Spleen (tissue), 11 donors: ENCODE measurements around the gene ERC1. TPM values are rescaled to one million over a fixed set of nuclear protein-coding genes. Genes with fewer than 3 reads are reported as not detected.

Source experiments
- DNase-seq: peaks from one replicate; pipeline ENCODE4 v3.0.0-alpha.2; 2020
- H3K27ac ChIP-seq, 8 donors: fragments of 200-600 bp; sonication (generic) in 7 of 8; 1 replicate in 4 of 8; 2 replicates in 4 of 8; pipeline versions ENCODE4 v1.5.0 to v1.8.0; 2016 to 2021; ENCODE audit warnings: inconsistent platforms in 4 of 8, mild to moderate bottlenecking in 4 of 8, moderate library complexity in 1 of 8
- H3K27me3 ChIP-seq, 7 donors: fragments of 200-600 bp; sonication (generic) in 6 of 7; replicated peaks in 1 of 7; 1 replicate in 4 of 7; 2 replicates in 3 of 7; pipeline versions ENCODE4 v1.5.0 to v1.8.0; 2016 to 2021; ENCODE audit warnings: inconsistent platforms in 3 of 7, mild to moderate bottlenecking in 1 of 7
- H3K36me3 ChIP-seq, 6 donors: fragments of 200-600 bp; sonication (generic) in 5 of 6; 1 replicate in 4 of 6; 2 replicates in 2 of 6; pipeline versions ENCODE4 v1.5.0 to v1.8.0; 2016 to 2021; ENCODE audit warnings: inconsistent platforms in 2 of 6
- H3K4me1 ChIP-seq, 6 donors: fragments of 200-600 bp; sonication (generic) in 5 of 6; 1 replicate in 3 of 6; 2 replicates in 3 of 6; pipeline versions ENCODE4 v1.5.0 to v1.8.0; 2016 to 2021; ENCODE audit warnings: inconsistent platforms in 3 of 6
- H3K4me3 ChIP-seq, 8 donors: fragments of 200-600 bp; sonication (generic) in 7 of 8; 1 replicate in 4 of 8; 2 replicates in 4 of 8; pipeline versions ENCODE4 v1.5.0 to v1.8.0; 2016 to 2021; ENCODE audit warnings: inconsistent platforms in 4 of 8, mild to moderate bottlenecking in 4 of 8, moderate library complexity in 2 of 8
- H3K9me3 ChIP-seq, 8 donors: fragments of 200-600 bp; sonication (generic) in 7 of 8; 1 replicate in 4 of 8; 2 replicates in 4 of 8; pipeline versions ENCODE4 v1.5.0 to v1.8.0; 2016 to 2021; ENCODE audit warnings: inconsistent platforms in 4 of 8
- POLR2A ChIP-seq, 3 donors: fragments of 450-650 bp; IDR thresholded peaks; one replicate each; pipeline ENCODE4 v1.5.1; 2017; ENCODE audit warnings: antibody characterized with exemption in 3 of 3, mild to moderate bottlenecking in 1 of 3
- POLR2AphosphoS5 ChIP-seq, 3 donors: sonication (generic); formaldehyde crosslinking; IDR thresholded peaks; one replicate each; pipeline ENCODE4 v1.5.1; 2017; ENCODE audit warnings: antibody characterized with exemption in 3 of 3
- WGBS, 5 donors: extraction: QIAGEN DNeasy Blood & Tissue Kit in 3 of 5; methylation state at CpG; one replicate each; pipeline versions ENCODE4 v1.1.5 to v1.1.7; 2013 to 2018; 5-methylcytosine and 5-hydroxymethylcytosine counted together
- intact Hi-C: fragments of 100-400 bp; cut with DNase I; formaldehyde crosslinking; loops from one replicate; pipeline ENCODE4 v1.15.0; 2023; ENCODE audit warnings: low total_unique reads
- polyA plus RNA-seq, 3 donors: library from polyadenylated mRNA; stranded (reverse); fragments of 200-250 nt; gene quantifications; one replicate each; pipeline ENCODE4 v1.2.1, GENCODE V29; 2013
- total RNA-seq, 7 donors: library from RNA; depleted of rRNA in 3 of 7; stranded (reverse); fragments of >200 nt in 3 of 7; fragmentation: NEBNext Ultra II Directional in 4 of 7; extraction: Animal tissue kit (Norgen Biotek cat#: 25700) in 4 of 7; gene quantifications; one replicate each; pipeline versions ENCODE4 v1.1.0 to v1.2.1, GENCODE V29; 2016 to 2021
- TF ChIP-seq, protein P1 (sequence below), 11 experiments: fragments of 200-600 bp in 7 of 11; fragments of 450-650 bp in 4 of 11; sonication (generic) in 4 of 11; IDR thresholded peaks in 8 of 11; conservative IDR thresholded peaks in 3 of 11; 1 replicate in 7 of 11; 2 replicates in 4 of 11; pipeline versions ENCODE4 v1.4.0 to v1.8.0; 2016 to 2021; ENCODE audit warnings: antibody characterized with exemption in 11 of 11, inconsistent platforms in 4 of 11, mild to moderate bottlenecking in 1 of 11
- donor health status: healthy with polysubstance abuse.
- donor health status: DM: no; HTN: no; CAD: no; lungs with moderate emphysema.
- donor health status: DM: no; HTN: no; CAD: no.
- donor health status: Bipolar disorder and iron deficiency.
- donor health status: healthy.
- donor health status: DM: no; HTN: no; CAD: no.
- donor health status: DM: yes; HTN: yes; CAD: no.

ERC1 gene
- total and polyA plus RNA-seq, 10 donors = 1.2 to 73.4 (median 42.6) TPM

DNA sequence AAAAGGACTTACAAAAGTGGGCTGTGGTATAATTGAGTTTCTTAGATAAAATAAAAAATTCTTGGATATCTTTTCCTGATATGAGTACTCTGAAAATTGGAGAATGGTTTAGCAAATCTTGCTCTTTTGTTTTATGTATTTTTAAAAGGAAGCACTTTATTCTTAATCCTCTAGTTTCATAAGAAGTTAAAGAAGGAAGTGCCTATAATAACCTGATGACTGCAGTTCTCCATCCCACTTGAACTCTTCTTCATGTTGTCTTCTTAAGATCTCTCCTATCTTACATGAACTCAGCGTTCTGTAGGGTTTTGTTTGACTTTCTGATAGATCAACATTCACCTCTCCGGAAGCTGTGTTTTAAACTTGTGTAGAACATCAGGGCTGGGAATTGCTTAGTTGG is 271.0 kb downstream of the ERC1 start:
- intact Hi-C loops = no loop called here
- WGBS, 5 donors = 51 to 89% (median 87%) methylated on average over 2 of the region's 2 CpGs

DNA sequence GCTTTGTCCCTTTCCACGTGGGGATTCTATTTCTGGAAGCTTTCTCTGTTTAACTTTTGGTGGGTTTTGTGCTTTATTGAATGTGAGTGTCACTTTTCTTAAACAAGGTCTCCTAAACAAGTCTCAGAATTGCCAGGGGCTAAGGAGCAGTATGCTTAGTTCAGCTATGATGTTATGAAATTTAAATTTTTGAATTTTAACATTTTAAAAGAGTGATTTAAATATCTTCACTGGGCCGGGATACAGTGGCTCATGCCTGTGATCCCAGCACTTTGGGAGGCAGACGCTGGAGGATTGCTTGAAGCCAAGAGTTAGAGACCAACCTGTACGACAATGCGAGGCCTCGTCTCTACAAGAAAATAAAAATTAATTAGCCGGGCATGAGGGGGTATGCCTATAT is 276.2 kb downstream of the ERC1 start:
- TF ChIP-seq, protein P1, sequence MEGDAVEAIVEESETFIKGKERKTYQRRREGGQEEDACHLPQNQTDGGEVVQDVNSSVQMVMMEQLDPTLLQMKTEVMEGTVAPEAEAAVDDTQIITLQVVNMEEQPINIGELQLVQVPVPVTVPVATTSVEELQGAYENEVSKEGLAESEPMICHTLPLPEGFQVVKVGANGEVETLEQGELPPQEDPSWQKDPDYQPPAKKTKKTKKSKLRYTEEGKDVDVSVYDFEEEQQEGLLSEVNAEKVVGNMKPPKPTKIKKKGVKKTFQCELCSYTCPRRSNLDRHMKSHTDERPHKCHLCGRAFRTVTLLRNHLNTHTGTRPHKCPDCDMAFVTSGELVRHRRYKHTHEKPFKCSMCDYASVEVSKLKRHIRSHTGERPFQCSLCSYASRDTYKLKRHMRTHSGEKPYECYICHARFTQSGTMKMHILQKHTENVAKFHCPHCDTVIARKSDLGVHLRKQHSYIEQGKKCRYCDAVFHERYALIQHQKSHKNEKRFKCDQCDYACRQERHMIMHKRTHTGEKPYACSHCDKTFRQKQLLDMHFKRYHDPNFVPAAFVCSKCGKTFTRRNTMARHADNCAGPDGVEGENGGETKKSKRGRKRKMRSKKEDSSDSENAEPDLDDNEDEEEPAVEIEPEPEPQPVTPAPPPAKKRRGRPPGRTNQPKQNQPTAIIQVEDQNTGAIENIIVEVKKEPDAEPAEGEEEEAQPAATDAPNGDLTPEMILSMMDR (IDR thresholded peaks at IDR 0.05 in 8 of 11, conservative IDR thresholded peaks at IDR 0.05 in 3 of 11) = no peak
- TF ChIP-seq POLR2A (IDR thresholded peaks at IDR 0.05) (no peak), POLR2AphosphoS5 (IDR thresholded peaks at IDR 0.05) (no peak)
- H3K4me1 ChIP-seq = no peaks in the 10 kb centered on the region
- no peak overlapping the region for H3K27ac ChIP-seq
- peaks cover 0 to 58% (median 21%) of the 10 kb centered on the region in 6 donors for H3K36me3 ChIP-seq
- 92 to 96% (median 95%) methylated on average over 7 of the region's 7 CpGs for WGBS, 5 donors
- H3K9me3 ChIP-seq = no peaks in the 10 kb centered on the region
- no peak overlapping the region for H3K4me3 ChIP-seq
- no peak for DNase-seq
- H3K27me3 ChIP-seq = no peaks in the 10 kb centered on the region
- intact Hi-C loops = no loop called here

More for the DNA sequence above, 271.0 kb downstream of the ERC1 start:
- Histone ChIP-seq H3K4me3 (no peak overlapping the region), H3K27me3 (no peaks in the 10 kb centered on the region), H3K4me1 (no peaks in the 10 kb centered on the region), H3K9me3 (no peaks in the 10 kb centered on the region), H3K27ac (no peak overlapping the region), H3K36me3 (peaks cover 0 to 57% (median 22%) of the 10 kb centered on the region in 6 donors)
- TF ChIP-seq, protein P1 (IDR thresholded peaks at IDR 0.05 in 8 of 11, conservative IDR thresholded peaks at IDR 0.05 in 3 of 11) = no peak
- TF ChIP-seq POLR2AphosphoS5 (IDR thresholded peaks at IDR 0.05) = no peak
- no peak for TF ChIP-seq POLR2A (IDR thresholded peaks at IDR 0.05)
- DNase-seq = no peak

DNA sequence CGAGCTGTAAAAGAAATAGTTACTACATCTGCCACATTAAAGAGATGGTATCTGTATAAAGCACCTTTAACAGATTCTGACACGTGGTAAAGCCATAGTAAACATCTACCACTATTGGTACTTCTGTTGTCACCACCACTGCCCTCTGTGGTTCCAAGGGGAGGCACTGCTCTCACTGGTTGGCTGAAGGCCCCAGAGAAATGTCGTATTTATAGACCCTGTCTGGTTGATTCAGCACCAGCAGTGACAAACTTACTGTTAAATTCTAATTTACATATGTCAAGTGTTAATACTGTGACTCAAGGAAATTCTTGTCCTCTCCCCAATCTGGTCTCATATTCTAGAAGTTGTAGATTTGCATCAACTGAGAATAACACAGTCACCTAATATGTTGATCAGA is 281.1 kb downstream of the ERC1 start:
- peaks cover 0 to 15% (median 0%) of the 10 kb centered on the region in 6 donors for H3K36me3 ChIP-seq
- WGBS, 5 donors = 72 to 82% (median 76%) methylated on average over 3 of the region's 3 CpGs
- DNase-seq = no peak
- TF ChIP-seq, protein P1 (IDR thresholded peaks at IDR 0.05 in 8 of 11, conservative IDR thresholded peaks at IDR 0.05 in 3 of 11) = no peak
- TF ChIP-seq POLR2A (IDR thresholded peaks at IDR 0.05) (no peak), POLR2AphosphoS5 (IDR thresholded peaks at IDR 0.05) (no peak)
- intact Hi-C loops = no loop called here
- no peaks in the 10 kb centered on the region for H3K4me1 ChIP-seq
- H3K4me3 ChIP-seq = no peak overlapping the region
- H3K9me3 ChIP-seq = no peaks in the 10 kb centered on the region
- H3K27me3 ChIP-seq = no peaks in the 10 kb centered on the region
- no peak overlapping the region for H3K27ac ChIP-seq

DNA sequence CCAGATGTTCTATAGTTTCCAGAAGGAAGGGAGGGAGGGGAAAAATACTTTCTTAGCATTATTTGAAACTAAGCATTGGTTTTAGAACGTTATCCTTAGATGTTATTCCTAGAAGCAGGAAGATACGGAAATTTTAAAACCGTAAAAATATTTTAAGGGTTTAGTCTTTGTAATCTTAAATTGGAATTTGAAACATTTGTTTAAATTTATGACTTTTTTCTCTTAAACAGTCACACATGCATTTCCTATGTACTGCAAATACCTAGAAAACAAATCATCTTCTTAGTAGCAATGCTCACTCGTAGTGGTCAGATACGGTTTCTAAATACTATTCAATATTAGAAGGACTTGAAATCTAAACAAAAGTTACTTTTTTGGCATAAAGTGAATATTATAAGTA is 282.0 kb downstream of the ERC1 start:
- intact Hi-C loops = no loop called here
- Histone ChIP-seq H3K4me3 (no peak overlapping the region), H3K4me1 (peaks cover 0 to 3% (median 0%) of the 10 kb centered on the region in 6 donors), H3K9me3 (no peaks in the 10 kb centered on the region), H3K36me3 (peaks cover 0 to 8% (median 0%) of the 10 kb centered on the region in 6 donors), H3K27ac (no peak overlapping the region), H3K27me3 (no peaks in the 10 kb centered on the region)
- WGBS, 5 donors = 92 to 97% (median 95%) methylated on average over 5 of the region's 5 CpGs
- no peak for DNase-seq
- TF ChIP-seq, protein P1 (IDR thresholded peaks at IDR 0.05 in 8 of 11, conservative IDR thresholded peaks at IDR 0.05 in 3 of 11) = no peak
- no peak for TF ChIP-seq POLR2AphosphoS5 (IDR thresholded peaks at IDR 0.05)
- TF ChIP-seq POLR2A (IDR thresholded peaks at IDR 0.05) = no peak
